Lower leg skin (tissue), 4 donors: ENCODE measurements around the gene PCSK6. TPM values are rescaled to one million over a fixed set of nuclear protein-coding genes. Genes with fewer than 3 reads are reported as not detected.

Experiments
- DNase-seq, 2 donors: peaks; one replicate each; pipeline ENCODE4 v3.0.0-alpha.2; 2019; ENCODE audit warnings: low spot score in 2 of 2
- H3K4me3 ChIP-seq: fragments of 200-600 bp; sonication (generic); 2 replicates; pipeline ENCODE4 v1.5.1; 2017; ENCODE audit warnings: mild to moderate bottlenecking, low read depth; ENCODE audit not compliant: poor library complexity, severe bottlenecking
- POLR2A ChIP-seq, 2 donors: fragments of 450-650 bp; IDR thresholded peaks; one replicate each; pipeline ENCODE4 v1.6.1; 2016 to 2017; ENCODE audit warnings: antibody characterized with exemption in 2 of 2, mild to moderate bottlenecking in 1 of 2, moderate library complexity in 1 of 2
- WGBS, 2 donors: methylation state at CpG; one replicate each; pipeline ENCODE4 v1.1.5; 2018; 5-methylcytosine and 5-hydroxymethylcytosine counted together
- intact Hi-C: fragments of 100-400 bp; cut with DNase I; formaldehyde crosslinking; loops from one replicate; pipeline ENCODE4 v1.15.0; 2023; ENCODE audit warnings: low total_unique reads
- total RNA-seq, 4 donors: library from RNA; depleted of rRNA; stranded (reverse); fragments of >200 nt; gene quantifications; one replicate each; pipeline ENCODE4 v1.1.0, GENCODE V29; 2016
- TF ChIP-seq, protein P1 (sequence below), 3 donors: fragments of 450-650 bp; IDR thresholded peaks; one replicate each; pipeline ENCODE4 v1.5.1; 2016; ENCODE audit warnings: antibody characterized with exemption in 3 of 3, mild to moderate bottlenecking in 3 of 3, moderate library complexity in 2 of 3

Gene PCSK6
- total RNA-seq, 4 donors from 2014 or later: 20.1 to 45.4 (median 30.4) TPM

DNA sequence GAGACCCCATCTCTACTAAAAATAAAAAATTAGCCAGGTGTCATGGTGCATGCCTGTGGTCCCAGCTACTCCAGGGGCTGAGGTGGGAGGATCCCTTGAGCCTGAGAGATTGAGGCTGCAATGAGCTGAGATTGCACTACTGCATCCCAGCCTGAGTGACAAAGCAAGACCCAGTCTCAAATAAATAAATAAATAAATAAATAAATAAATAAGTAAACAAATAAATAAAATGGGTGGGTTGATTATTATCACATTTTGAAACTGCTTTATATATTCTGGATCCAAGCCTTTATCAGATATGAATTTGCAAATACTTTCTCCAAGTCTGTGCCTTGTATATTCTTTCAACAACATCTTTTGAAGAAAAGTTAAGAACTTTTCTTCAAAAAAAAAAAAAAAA, 22.2 kb upstream of the PCSK6 start:
- no peak overlapping the region for H3K4me3 ChIP-seq
- intact Hi-C loops: no loop called here
- no peak for DNase-seq
- no peak for TF ChIP-seq POLR2A (IDR thresholded peaks at IDR 0.05)
- TF ChIP-seq, protein P1, sequence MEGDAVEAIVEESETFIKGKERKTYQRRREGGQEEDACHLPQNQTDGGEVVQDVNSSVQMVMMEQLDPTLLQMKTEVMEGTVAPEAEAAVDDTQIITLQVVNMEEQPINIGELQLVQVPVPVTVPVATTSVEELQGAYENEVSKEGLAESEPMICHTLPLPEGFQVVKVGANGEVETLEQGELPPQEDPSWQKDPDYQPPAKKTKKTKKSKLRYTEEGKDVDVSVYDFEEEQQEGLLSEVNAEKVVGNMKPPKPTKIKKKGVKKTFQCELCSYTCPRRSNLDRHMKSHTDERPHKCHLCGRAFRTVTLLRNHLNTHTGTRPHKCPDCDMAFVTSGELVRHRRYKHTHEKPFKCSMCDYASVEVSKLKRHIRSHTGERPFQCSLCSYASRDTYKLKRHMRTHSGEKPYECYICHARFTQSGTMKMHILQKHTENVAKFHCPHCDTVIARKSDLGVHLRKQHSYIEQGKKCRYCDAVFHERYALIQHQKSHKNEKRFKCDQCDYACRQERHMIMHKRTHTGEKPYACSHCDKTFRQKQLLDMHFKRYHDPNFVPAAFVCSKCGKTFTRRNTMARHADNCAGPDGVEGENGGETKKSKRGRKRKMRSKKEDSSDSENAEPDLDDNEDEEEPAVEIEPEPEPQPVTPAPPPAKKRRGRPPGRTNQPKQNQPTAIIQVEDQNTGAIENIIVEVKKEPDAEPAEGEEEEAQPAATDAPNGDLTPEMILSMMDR (IDR thresholded peaks at IDR 0.05): no peak

DNA sequence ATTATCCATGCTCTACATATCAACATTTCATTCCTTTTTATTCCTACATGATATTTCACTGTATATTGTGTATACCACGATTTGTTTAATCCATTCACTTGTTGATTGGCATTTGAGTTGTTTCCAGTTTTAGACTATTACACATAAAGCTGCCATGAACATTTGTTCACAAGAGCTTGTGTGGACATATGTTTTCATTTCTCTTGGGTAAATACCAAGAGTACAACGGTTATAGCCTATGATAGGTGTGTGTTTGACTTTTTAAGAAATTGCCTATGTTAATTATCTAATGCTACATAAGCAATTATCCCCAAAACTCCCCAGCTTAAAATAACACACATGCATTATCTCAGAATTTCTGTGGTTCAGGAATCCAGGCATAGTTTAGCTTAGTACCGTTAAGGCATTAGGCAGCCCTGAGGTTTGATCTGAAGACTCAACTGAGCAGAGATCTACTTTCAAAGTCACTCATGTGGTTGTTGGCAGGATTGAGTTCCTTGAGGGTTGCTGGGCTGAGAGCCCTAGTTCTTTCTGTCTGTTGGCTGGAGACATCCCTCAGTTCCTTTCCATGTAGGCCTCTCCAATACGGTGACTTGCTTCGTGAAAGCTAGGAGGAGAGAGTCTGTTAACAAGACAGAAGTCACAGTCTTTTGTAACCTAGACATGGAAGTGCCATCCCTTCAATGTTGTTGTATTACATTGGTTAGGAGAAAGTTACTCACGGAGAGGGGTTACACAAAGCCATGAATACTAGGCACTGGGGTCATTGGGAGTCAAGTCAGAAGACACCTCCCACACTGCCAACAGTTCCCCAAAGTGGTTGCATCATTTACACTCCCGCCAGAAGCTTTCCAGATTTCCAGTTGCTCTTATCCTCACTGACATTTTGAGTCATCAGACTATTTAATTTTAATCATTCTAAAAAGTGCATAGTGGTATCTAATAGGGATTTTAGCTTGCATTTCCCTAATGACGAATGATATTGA, 21.0 kb upstream of the PCSK6 start:
- no peak overlapping the region for H3K4me3 ChIP-seq
- 80 to 83% methylated on average over 8 of the region's 8 CpGs for WGBS, 2 donors
- no peak for DNase-seq
- intact Hi-C loops: no loop called here
- TF ChIP-seq, protein P1 (IDR thresholded peaks at IDR 0.05): no peak
- no peak for TF ChIP-seq POLR2A (IDR thresholded peaks at IDR 0.05)

DNA sequence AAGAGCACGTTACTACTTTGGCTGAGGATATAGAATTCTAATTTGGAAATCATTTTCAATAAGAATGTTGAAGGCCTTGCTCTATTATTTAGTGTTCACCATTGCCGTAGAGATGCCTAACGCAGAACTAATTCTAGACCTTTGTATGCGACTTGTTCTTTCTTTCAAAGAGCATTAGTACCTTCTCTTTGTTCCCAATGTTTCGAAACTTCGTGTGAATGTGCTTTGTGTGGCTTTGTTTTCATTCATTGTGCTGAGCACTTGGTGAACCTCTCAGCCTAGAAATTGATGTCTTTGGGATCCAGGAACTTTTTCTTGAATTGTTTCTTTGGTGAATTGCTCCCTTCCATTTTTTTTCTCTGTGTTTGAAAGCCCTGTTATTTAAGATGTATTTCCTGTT, 19.8 kb upstream of the PCSK6 start:
- no peak overlapping the region for H3K4me3 ChIP-seq
- whole genome bisulfite sequencing, 2 donors: 87 to 91% methylated on average over 6 of the region's 6 CpGs
- TF ChIP-seq POLR2A (IDR thresholded peaks at IDR 0.05): no peak
- TF ChIP-seq, protein P1 (IDR thresholded peaks at IDR 0.05): no peak
- intact Hi-C loops: no loop called here
- no peak for DNase-seq

DNA sequence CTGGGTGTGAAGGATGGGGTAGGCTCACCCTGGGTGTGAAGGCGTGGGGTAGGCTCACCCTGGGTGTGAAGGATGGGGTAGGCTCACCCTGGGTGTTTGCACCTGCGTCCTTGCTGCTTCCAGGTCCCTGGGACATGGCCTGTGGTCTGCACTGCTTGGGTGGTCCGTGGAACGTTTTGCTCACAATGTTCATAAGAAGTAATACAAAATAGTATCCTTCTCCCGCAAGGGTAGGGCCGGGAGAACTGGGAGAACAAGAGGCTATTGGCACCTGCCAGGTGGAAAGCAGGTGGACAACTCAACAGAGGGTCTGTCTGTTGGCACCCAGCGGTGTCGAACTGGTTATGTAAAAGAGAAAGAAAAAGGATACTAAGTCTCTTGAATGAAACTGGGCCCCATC, 17.0 kb upstream of the PCSK6 start:
- TF ChIP-seq, protein P1 (IDR thresholded peaks at IDR 0.05): no peak
- no peak for TF ChIP-seq POLR2A (IDR thresholded peaks at IDR 0.05)
- intact Hi-C loops: no loop called here
- WGBS, 2 donors: 84 to 86% methylated on average over 8 of the region's 8 CpGs
- peak in 1 of 2 donors; percentile 63 for DNase-seq
- H3K4me3 ChIP-seq: no peak overlapping the region

DNA sequence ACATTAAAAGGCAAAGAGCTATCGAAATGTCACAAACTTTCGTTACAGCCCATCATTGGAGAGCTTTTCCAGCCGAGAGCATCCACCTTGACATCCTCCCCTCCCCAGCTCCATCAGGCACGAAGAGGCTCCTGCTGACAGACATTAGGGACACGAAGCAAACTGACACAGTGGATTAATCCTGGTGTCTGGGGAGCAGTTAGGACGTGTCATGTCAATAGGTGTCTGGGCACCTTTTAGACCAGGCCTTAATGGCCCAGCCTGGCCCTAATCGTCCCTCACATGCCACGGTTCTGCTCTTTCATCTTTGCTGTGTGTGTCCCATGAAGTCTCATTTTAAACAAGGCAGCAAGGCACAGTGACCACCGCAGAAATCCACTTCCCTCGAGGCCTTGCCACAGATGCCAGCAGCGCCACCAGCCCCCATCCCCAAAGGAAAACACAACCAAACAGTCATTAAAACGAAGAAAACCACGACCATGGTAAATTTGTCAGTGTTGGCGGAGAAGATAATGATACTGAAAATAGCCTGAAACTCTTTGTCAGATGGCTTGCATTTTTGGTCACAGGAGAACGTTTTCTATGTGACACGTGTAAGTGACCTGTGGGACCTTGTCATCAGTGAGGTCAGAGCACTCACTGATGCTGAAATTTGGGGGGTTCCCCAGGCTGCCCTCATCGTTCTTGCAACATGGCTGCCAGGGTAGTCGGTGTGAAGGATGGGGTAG, 16.3 kb upstream of the PCSK6 start:
- peak in 1 of 2 donors; percentile 31 for DNase-seq
- WGBS, 2 donors: 78 to 79% methylated on average over 18 of the region's 18 CpGs
- no peak for TF ChIP-seq POLR2A (IDR thresholded peaks at IDR 0.05)
- TF ChIP-seq, protein P1 (IDR thresholded peaks at IDR 0.05): no peak

More for the DNA sequence above, 16.3 kb upstream of the PCSK6 start:
- no peak overlapping the region for H3K4me3 ChIP-seq
- intact Hi-C loops: no loop called here
